OCI-LY1 (cell line): ENCODE measurements around the gene VPS37C.

ENCODE experiments used
- EZH2 ChIP-seq: fragments of 200-600 bp; sonication (generic), shearing (Covaris generic); IDR thresholded peaks from 2 replicates; pipeline ENCODE4 v1.8.0; 2017; ENCODE audit warnings: borderline replicate concordance, mixed run types, mild to moderate bottlenecking, antibody characterized with exemption, low read length, moderate library complexity, mixed read lengths
- TF ChIP-seq, protein P1 (sequence below): fragments of 200-600 bp; sonication (generic), shearing (Covaris generic); IDR thresholded peaks from 2 replicates; pipeline ENCODE4 v1.5.1; 2017; ENCODE audit warnings: mild to moderate bottlenecking, antibody characterized with exemption, low read length, moderate library complexity, mixed read lengths

DNA sequence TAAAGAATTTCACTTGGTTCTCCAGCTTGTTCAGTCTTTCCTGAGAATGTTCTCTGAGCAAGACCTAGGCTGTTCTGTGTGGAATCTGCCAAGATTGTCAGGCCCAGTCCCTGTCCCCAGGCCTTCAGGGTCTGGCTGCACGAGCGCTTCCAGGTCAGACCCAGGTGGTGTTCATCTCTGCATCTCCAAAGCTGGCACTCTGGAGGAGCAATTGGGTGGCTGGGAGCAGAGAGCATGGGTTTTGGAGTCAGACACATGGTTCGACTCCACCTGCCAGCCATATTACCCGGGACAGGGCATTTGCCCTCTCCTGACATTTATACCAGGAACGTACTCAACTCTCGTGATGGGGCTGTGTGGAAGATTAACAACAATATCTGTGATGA, 50.2 kb downstream of the VPS37C start:
- TF ChIP-seq, protein P1, sequence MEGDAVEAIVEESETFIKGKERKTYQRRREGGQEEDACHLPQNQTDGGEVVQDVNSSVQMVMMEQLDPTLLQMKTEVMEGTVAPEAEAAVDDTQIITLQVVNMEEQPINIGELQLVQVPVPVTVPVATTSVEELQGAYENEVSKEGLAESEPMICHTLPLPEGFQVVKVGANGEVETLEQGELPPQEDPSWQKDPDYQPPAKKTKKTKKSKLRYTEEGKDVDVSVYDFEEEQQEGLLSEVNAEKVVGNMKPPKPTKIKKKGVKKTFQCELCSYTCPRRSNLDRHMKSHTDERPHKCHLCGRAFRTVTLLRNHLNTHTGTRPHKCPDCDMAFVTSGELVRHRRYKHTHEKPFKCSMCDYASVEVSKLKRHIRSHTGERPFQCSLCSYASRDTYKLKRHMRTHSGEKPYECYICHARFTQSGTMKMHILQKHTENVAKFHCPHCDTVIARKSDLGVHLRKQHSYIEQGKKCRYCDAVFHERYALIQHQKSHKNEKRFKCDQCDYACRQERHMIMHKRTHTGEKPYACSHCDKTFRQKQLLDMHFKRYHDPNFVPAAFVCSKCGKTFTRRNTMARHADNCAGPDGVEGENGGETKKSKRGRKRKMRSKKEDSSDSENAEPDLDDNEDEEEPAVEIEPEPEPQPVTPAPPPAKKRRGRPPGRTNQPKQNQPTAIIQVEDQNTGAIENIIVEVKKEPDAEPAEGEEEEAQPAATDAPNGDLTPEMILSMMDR = no peak
- TF ChIP-seq EZH2 = no peak
